Kidney epithelial cell (primary cell): ENCODE data around the gene RGS10. TPM values are rescaled to one million over a fixed set of nuclear protein-coding genes. Genes with fewer than 3 reads are reported as not detected.

Experiments used
- DNase-seq: peaks from one replicate; pipeline ENCODE4 v3.0.0-alpha.2; 2010; ENCODE audit warnings: low read depth
- H3K27me3 ChIP-seq: 2 replicates; pipeline ENCODE4 v1.6.0; 2011; ENCODE audit warnings: low read length; ENCODE audit not compliant: control insufficient read depth, insufficient read depth
- H3K36me3 ChIP-seq: 2 replicates; pipeline ENCODE4 v1.5.1; 2011; ENCODE audit warnings: low read length; ENCODE audit not compliant: control insufficient read depth, insufficient read depth
- H3K4me3 ChIP-seq: 2 replicates; pipeline ENCODE4 v1.5.1; 2011; ENCODE audit warnings: low read depth, mild to moderate bottlenecking, control low read depth, low read length
- CTCF ChIP-seq: IDR thresholded peaks from 2 replicates; pipeline ENCODE4 v1.5.1; 2011; ENCODE audit warnings: mild to moderate bottlenecking, moderate library complexity, low read length, control low read depth, inconsistent platforms; ENCODE audit not compliant: insufficient read depth, poor library complexity, severe bottlenecking
- total RNA-seq: library from RNA; depleted of rRNA; stranded (reverse); fragments of >200 nt; gene quantifications from 2 replicates; pipeline ENCODE4 v1.2.3, GENCODE V29; 2015

Gene RGS10
- total RNA-seq, 1 donor from 2014 or later: 43.7 TPM

- Histone ChIP-seq H3K36me3 (no peaks in the 10 kb centered on the region), H3K4me3 (no peak overlapping the region), H3K27me3 (peaks cover 9% of the 10 kb centered on the region)
- TF ChIP-seq CTCF: no peak
- DNase-seq: no peak
Observed at GRCh38 chr10:119453313-119453712, 89.2 kb downstream of the RGS10 start.

DNA sequence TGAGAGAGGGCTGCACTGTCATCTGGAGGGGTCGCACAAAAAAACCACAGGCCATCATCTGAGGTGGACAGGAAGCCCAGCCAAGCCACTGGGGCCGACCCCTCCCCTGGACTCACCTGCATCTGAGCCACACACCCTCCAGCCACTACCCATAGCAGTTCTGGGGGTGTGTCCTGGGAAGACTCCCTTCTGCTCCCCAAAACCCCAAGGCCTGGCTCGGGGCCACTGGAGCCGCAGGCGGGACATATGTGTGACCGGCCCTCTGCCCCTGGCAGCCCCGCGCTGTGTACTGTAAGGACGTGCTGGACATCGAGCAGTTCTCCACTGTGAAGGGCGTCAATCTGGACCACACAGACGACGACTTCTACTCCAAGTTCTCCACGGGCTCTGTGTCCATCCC lies 90.1 kb downstream of the RGS10 start:
- H3K36me3 ChIP-seq: no peaks in the 10 kb centered on the region
- H3K4me3 ChIP-seq: no peak overlapping the region
- peaks cover 17% of the 10 kb centered on the region for H3K27me3 ChIP-seq
- no peak for DNase-seq
- TF ChIP-seq CTCF: no peak

GRCh38 chr10:119451300-119451896 lies 91.1 kb downstream of the RGS10 start:
- no peak overlapping the region for H3K4me3 ChIP-seq
- no peak for TF ChIP-seq CTCF
- no peak for DNase-seq
- H3K36me3 ChIP-seq: no peaks in the 10 kb centered on the region
- H3K27me3 ChIP-seq: peaks cover 25% of the 10 kb centered on the region

DNA sequence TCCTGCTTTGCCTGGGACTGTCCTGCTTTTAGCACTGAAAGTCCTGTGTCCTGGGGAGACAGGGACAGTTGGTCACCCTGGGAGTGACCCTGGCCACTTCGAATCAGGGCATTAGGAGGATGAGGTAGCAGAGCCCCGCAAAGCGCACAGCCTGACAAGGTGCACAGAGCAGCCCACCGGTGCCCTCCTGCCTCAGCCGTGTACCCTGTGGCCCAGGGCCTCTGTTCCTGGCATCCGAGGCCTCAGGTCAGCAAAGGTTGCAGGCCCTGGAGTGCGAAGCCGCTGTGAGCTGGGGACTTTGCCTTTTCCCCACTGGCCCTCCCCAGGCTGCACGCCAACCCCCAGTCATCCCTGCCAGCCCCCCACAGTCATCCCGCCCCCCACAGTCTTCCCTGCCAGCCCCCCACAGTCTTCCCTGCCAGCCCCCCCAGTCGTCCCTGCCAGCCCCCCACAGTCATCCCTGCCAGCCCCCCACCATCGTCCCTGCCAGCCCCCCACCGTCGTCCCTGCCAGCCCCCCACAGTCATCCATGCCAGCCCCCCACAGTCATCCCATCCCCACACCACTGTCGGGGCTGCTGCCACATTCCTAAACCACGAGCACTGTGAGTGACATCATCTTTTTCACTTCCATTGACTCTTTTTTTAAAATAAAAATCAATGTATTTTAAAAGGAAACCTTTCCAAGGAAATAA lies 91.8 kb downstream of the RGS10 start:
- Histone ChIP-seq H3K27me3 (peaks cover 26% of the 10 kb centered on the region), H3K36me3 (no peaks in the 10 kb centered on the region), H3K4me3 (no peak overlapping the region)
- TF ChIP-seq CTCF: no peak
- no peak for DNase-seq

Other genes with a start within 250 kb of the RGS10 start
- gene TIAL1, start 54.2 kb upstream of the RGS10 start, total RNA-seq: 43.0 and 49.0 TPM in 2 replicates
- 30.3 and 43.5 TPM in 2 replicates for gene BAG3, start 108.7 kb upstream of the RGS10 start, total RNA-seq
- 13.9 and 15.3 TPM in 2 replicates for gene INPP5F, start 183.3 kb upstream of the RGS10 start, total RNA-seq